IMR-90 (cell line): Measurements from ENCODE around the gene CACNA1I. TPM values are rescaled to one million over a fixed set of nuclear protein-coding genes. Genes with fewer than 3 reads are reported as not detected.

Experiments
- ATAC-seq: fragments of 200-7000 bp; cut with Tn5 transposase; 2 replicates; pipeline ENCODE4 v1.9.1; 2020; ENCODE audit warnings: low read depth, mild to moderate bottlenecking, moderate library complexity
- BruUV-seq: library from RNA; stranded (reverse); fragments of 400-500 nt; replicated peaks from 2 replicates; lab custom pipeline; 2021; lab: Mats Ljungman, UMichigan
- CTCF ChIA-PET: fragments of 300-600 bp; formaldehyde crosslinking; extraction: SDS; loops from one replicate; lab custom pipeline; 2021; ENCODE audit warnings: antibody characterized with exemption; lab: Yijun Ruan, JAX
- POLR2A ChIA-PET: fragments of 300-600 bp; sonication (Branson Sonifier 250); formaldehyde crosslinking; loops from one replicate; lab custom pipeline; 2022; ENCODE audit warnings: antibody characterized with exemption; ENCODE audit not compliant: unreplicated experiment; lab: Charles Lee
- DNase-seq: peaks from one replicate; pipeline ENCODE4 v3.0.0; 2013
- H2AFZ ChIP-seq: replicated peaks from 2 replicates; pipeline ENCODE3; 2013; ENCODE audit warnings: low read length, mild to moderate bottlenecking; ENCODE audit not compliant: poor library complexity
- H2AK5ac ChIP-seq: 2 replicates; pipeline ENCODE4 v1.6.1; 2013; ENCODE audit warnings: low read depth, low read length, inconsistent platforms
- H2AK9ac ChIP-seq: replicated peaks from 2 replicates; pipeline ENCODE3; 2013; ENCODE audit warnings: mild to moderate bottlenecking, low read depth, low read length, moderate library complexity; ENCODE audit not compliant: poor library complexity
- H2BK120ac ChIP-seq: 2 replicates; pipeline ENCODE4 v1.6.1; 2013; ENCODE audit warnings: low read depth, low read length, inconsistent platforms
- H2BK15ac ChIP-seq: 3 replicates; pipeline ENCODE4 v1.6.1; 2013; ENCODE audit warnings: low read depth, low read length, inconsistent platforms
- H2BK20ac ChIP-seq: 2 replicates; pipeline ENCODE4 v1.6.1; 2013; ENCODE audit warnings: low read depth, mild to moderate bottlenecking, inconsistent platforms, low read length, moderate library complexity
- H2BK5ac ChIP-seq: 2 replicates; pipeline ENCODE4 v1.6.1; 2013; ENCODE audit warnings: mild to moderate bottlenecking, low read depth, low read length, inconsistent platforms; ENCODE audit not compliant: poor library complexity, severe bottlenecking
- H3K14ac ChIP-seq: replicated peaks from 2 replicates; pipeline ENCODE4 v1.6.1; 2013; ENCODE audit warnings: low read depth, low read length, inconsistent platforms
- H3K18ac ChIP-seq: 2 replicates; pipeline ENCODE4 v1.6.1; 2013; ENCODE audit warnings: low read depth, low read length, control low read depth
- H3K23ac ChIP-seq: 2 replicates; pipeline ENCODE4 v1.6.1; 2013; ENCODE audit warnings: low read depth, low read length, inconsistent platforms
- H3K27ac ChIP-seq: 2 replicates; pipeline ENCODE4 v1.5.1; 2013; ENCODE audit warnings: mild to moderate bottlenecking, control low read depth, low read length; ENCODE audit not compliant: insufficient read depth
- H3K27me3 ChIP-seq: 2 replicates; pipeline ENCODE4 v1.6.1; 2013; ENCODE audit warnings: low read length; ENCODE audit not compliant: control insufficient read depth, insufficient read depth
- H3K36me3 ChIP-seq: 2 replicates; pipeline ENCODE4 v1.6.1; 2013; ENCODE audit warnings: low read length, mixed read lengths; ENCODE audit not compliant: control insufficient read depth, insufficient read depth
- H3K4ac ChIP-seq: 2 replicates; pipeline ENCODE4 v1.6.1; 2013; ENCODE audit warnings: low read depth, low read length, inconsistent platforms
- H3K4me1 ChIP-seq: 2 replicates; pipeline ENCODE4 v1.6.1; 2013; ENCODE audit warnings: low read length, mixed read lengths; ENCODE audit not compliant: control insufficient read depth, insufficient read depth
- H3K4me2 ChIP-seq: 2 replicates; pipeline ENCODE4 v1.6.1; 2013; ENCODE audit warnings: low read depth, mild to moderate bottlenecking, control low read depth, low read length, moderate library complexity
- H3K4me3 ChIP-seq: 2 replicates; pipeline ENCODE4 v1.5.1; 2013; ENCODE audit warnings: low read depth, mild to moderate bottlenecking, control low read depth, low read length, moderate library complexity; ENCODE audit not compliant: insufficient read depth
- H3K56ac ChIP-seq: 2 replicates; pipeline ENCODE4 v1.6.1; 2013; ENCODE audit warnings: low read length, inconsistent platforms; ENCODE audit not compliant: insufficient read depth; ENCODE audit errors: extremely low read depth
- H3K79me1 ChIP-seq, 2 experiments: 2 replicates each; pipeline ENCODE4 v1.6.1; 2013; ENCODE audit warnings: low read length in 2 of 2, inconsistent platforms in 1 of 2, low read depth in 1 of 2
- H3K9ac ChIP-seq: 2 replicates; pipeline ENCODE4 v1.6.1; 2013; ENCODE audit warnings: low read depth, low read length, control low read depth
- H3K9me1 ChIP-seq: 2 replicates; pipeline ENCODE4 v1.6.1; 2013; ENCODE audit warnings: low read length, inconsistent platforms; ENCODE audit not compliant: insufficient read depth
- H3K9me3 ChIP-seq: 2 replicates; pipeline ENCODE4 v1.6.1; 2013; ENCODE audit warnings: low read length; ENCODE audit not compliant: control insufficient read depth, insufficient read depth
- H4K20me1 ChIP-seq: 2 replicates; pipeline ENCODE4 v1.6.1; 2013; ENCODE audit warnings: low read length, inconsistent platforms; ENCODE audit not compliant: insufficient read depth
- H4K5ac ChIP-seq: 2 replicates; pipeline ENCODE4 v1.6.1; 2013; ENCODE audit warnings: mild to moderate bottlenecking, low read depth, low read length, control low read depth
- H4K8ac ChIP-seq, 2 experiments: 2 replicates each; pipeline ENCODE4 v1.6.1; 2013; ENCODE audit warnings: low read depth in 2 of 2, low read length in 2 of 2, control low read depth in 1 of 2, inconsistent platforms in 1 of 2
- H4K91ac ChIP-seq: 2 replicates; pipeline ENCODE4 v1.6.1; 2013; ENCODE audit warnings: low read depth, low read length, inconsistent platforms; ENCODE audit not compliant: insufficient read depth
- BHLHE40 ChIP-seq: fragments of 150-350 bp; IDR thresholded peaks from 2 replicates; pipeline ENCODE4 v1.6.1; 2016; ENCODE audit warnings: mild to moderate bottlenecking, low read depth, low read length
- CHD1 ChIP-seq: IDR thresholded peaks from 2 replicates; pipeline ENCODE4 v1.6.1; 2012; ENCODE audit warnings: low read depth, low read length, improper control_type of control experiment
- FOS ChIP-seq: fragments of 150-350 bp; IDR thresholded peaks from 2 replicates; pipeline ENCODE4 v1.6.1; 2016; ENCODE audit warnings: low read depth, low read length
- MAFK ChIP-seq: IDR thresholded peaks from 2 replicates; pipeline ENCODE4 v1.6.1; 2012; ENCODE audit warnings: low read depth, low read length, improper control_type of control experiment
- MAZ ChIP-seq: IDR thresholded peaks from 2 replicates; pipeline ENCODE4 v1.6.1; 2012; ENCODE audit warnings: low read depth, mild to moderate bottlenecking, low read length, improper control_type of control experiment, moderate library complexity, borderline replicate concordance
- MXI1 ChIP-seq: IDR thresholded peaks from 2 replicates; pipeline ENCODE4 v1.6.1; 2012; ENCODE audit warnings: low read depth, mild to moderate bottlenecking, low read length, moderate library complexity, borderline replicate concordance
- NFE2L2 ChIP-seq: fragments of 150-350 bp; IDR thresholded peaks from 2 replicates; pipeline ENCODE4 v1.6.1; 2016; ENCODE audit warnings: low read depth, mild to moderate bottlenecking, low read length
- RAD21 ChIP-seq: IDR thresholded peaks from 2 replicates; pipeline ENCODE4 v1.6.1; 2012; ENCODE audit warnings: low read length, improper control_type of control experiment
- RCOR1 ChIP-seq: IDR thresholded peaks from 2 replicates; pipeline ENCODE4 v1.6.1; 2012; ENCODE audit warnings: mild to moderate bottlenecking, low read length, improper control_type of control experiment; ENCODE audit not compliant: insufficient replicate concordance
- RFX5 ChIP-seq: IDR thresholded peaks from 2 replicates; pipeline ENCODE4 v1.8.0; 2012; ENCODE audit warnings: low read depth, mild to moderate bottlenecking, low read length, moderate library complexity
- SMC3 ChIP-seq: fragments of 150-350 bp; IDR thresholded peaks from 2 replicates; pipeline ENCODE4 v1.6.1; 2016; ENCODE audit warnings: low read depth, mild to moderate bottlenecking, antibody characterized with exemption, low read length, moderate library complexity
- USF2 ChIP-seq: fragments of 150-350 bp; IDR thresholded peaks from 2 replicates; pipeline ENCODE4 v1.6.1; 2017; ENCODE audit warnings: mild to moderate bottlenecking, antibody characterized with exemption, low read length, low read depth
- WGBS, 2 experiments: methylation state at CpG; one replicate each; pipeline versions ENCODE4 v1.1.5 to v1.1.7; 2013; ENCODE audit warnings: missing lambda C conversion rate in 2 of 2; ENCODE audit not compliant: insufficient read length in 1 of 2; ENCODE audit errors: extremely low coverage in 2 of 2; 5-methylcytosine and 5-hydroxymethylcytosine counted together
- dilution Hi-C: fragments of 300-500 bp; cut with HindIII; formaldehyde crosslinking; loops from one replicate; pipeline ENCODE4 v1.14.3; 2018; ENCODE audit warnings: low sequenced_read_pairs; ENCODE audit not compliant: unreplicated experiment
- in situ Hi-C: fragments of 300-500 bp; cut with MboI; formaldehyde crosslinking; loops from 3 replicates; pipeline ENCODE4 v1.14.3; 2019; ENCODE audit warnings: low sequenced_read_pairs, inconsistent platforms, mixed read lengths
- intact Hi-C: fragments of 100-400 bp; cut with micrococcal nuclease; formaldehyde crosslinking; loops from 2 replicates; pipeline ENCODE4 v1.10.0; 2022
- polyA plus RNA-seq, 3 experiments: library from polyadenylated mRNA; depleted of rRNA; stranded (reverse); fragments of >200 nt; gene quantifications; 2 replicates each; pipeline ENCODE4 v1.2.3, GENCODE V29; 2012; ENCODE audit warnings: low replicate concordance in 1 of 3
- total RNA-seq: library from RNA; depleted of rRNA; stranded (reverse); fragments of >200 nt; gene quantifications from 2 replicates; pipeline ENCODE4 v1.2.3, GENCODE V29; 2012

Gene CACNA1I
- total and polyA plus RNA-seq, 2 of the 4 experiments (the other 2 are of a cell fraction), result under 0.01 to 0.02 TPM

- H2BK120ac ChIP-seq, result no peak overlapping the region
- H2BK15ac ChIP-seq, result no peak overlapping the region
- no peak overlapping the region for H3K14ac ChIP-seq
- no peak overlapping the region for H2AK9ac ChIP-seq
- no TSS peak for BruUV-seq
- H3K4ac ChIP-seq, result no peak overlapping the region
- H3K4me3 ChIP-seq, result no peak overlapping the region
- H3K27me3 ChIP-seq, result peaks cover 51% of the 10 kb centered on the region
- H4K20me1 ChIP-seq, result no peaks in the 10 kb centered on the region
- no peak overlapping the region for H3K56ac ChIP-seq
- no peak overlapping the region for H2AK5ac ChIP-seq
- H3K4me1 ChIP-seq, result no peaks in the 10 kb centered on the region
- no peaks in the 10 kb centered on the region for H3K9me1 ChIP-seq
- DNase-seq (no peak), ATAC-seq (no peak)
- POLR2A ChIA-PET, result no interaction called here
- no peak overlapping the region for H4K8ac ChIP-seq
- dilution Hi-C loops, result no loop called here
- H3K27ac ChIP-seq, result no peak overlapping the region
- no peak overlapping the region for H2BK5ac ChIP-seq
- H3K9ac ChIP-seq, result no peak overlapping the region
- no peak overlapping the region for H3K4me2 ChIP-seq
- no peak overlapping the region for H4K91ac ChIP-seq
- no peak overlapping the region for H2BK20ac ChIP-seq
- H3K18ac ChIP-seq, result no peak overlapping the region
- peaks cover 10% of the 10 kb centered on the region for H3K9me3 ChIP-seq
- in situ Hi-C loops, result no loop called here
- H2AFZ ChIP-seq, result no peak overlapping the region
- H3K79me1 ChIP-seq, result no peaks in the 10 kb centered on the region
- TF ChIP-seq USF2 (no peak), FOS (no peak), MAZ (no peak), BHLHE40 (no peak), RCOR1 (no peak), NFE2L2 (no peak), CHD1 (no peak), RAD21 (no peak), SMC3 (no peak), MAFK (no peak), RFX5 (no peak), MXI1 (no peak)
- CTCF ChIA-PET, result no interaction called here
- H3K23ac ChIP-seq, result no peak overlapping the region
- intact Hi-C loops, result no loop called here
- H3K36me3 ChIP-seq, result no peaks in the 10 kb centered on the region
- WGBS, 2 experiments, result 83% methylated on average over 2 of the region's 7 CpGs; no CpG with 5 or more reads in 1 of the 2 experiments
- no peak overlapping the region for H4K5ac ChIP-seq
These were observed 96.4 kb downstream of the CACNA1I start for GRCh38 chr22:39666926-39667325.
